Heart left ventricle (tissue), 13 donors: ENCODE results near the gene ZNF516.

Source experiments
- POLR2A ChIP-seq, 2 donors: fragments of 450-650 bp; IDR thresholded peaks; one replicate each; pipeline ENCODE4 v1.6.1; 2017; ENCODE audit warnings: antibody characterized with exemption in 2 of 2, mild to moderate bottlenecking in 2 of 2, moderate library complexity in 2 of 2
- TF ChIP-seq, protein P1 (sequence below), 12 donors: fragments of 200-600 bp; sonication (generic) in 4 of 12; IDR thresholded peaks; one replicate each; pipeline versions ENCODE4 v1.5.0 to v1.8.0; 2018 to 2022; ENCODE audit warnings: antibody characterized with exemption in 12 of 12, mild to moderate bottlenecking in 5 of 12
- donor health status: ischemic (EF 13 %, LVEDD 7.1; RV severe dilation, severe dysfunction).
- donor health status: DM: no; HTN: yes; CAD: no.
- donor health status: DM: no; HTN: no; CAD: no.
- donor health status: ischemic (EF 25% LVEDD 6.9; RV normal size, moderate dysfunction).
- donor health status: ischemic (EF 25% LVEDD 5.7; RV mildly dilated, moderate dysfunction).
- donor health status: ischemic (EF 35%, LVEDD 5.7; RV mildly dilated, moderate dysfunction).
- donor health status: nonischemic (EF 11% LVEDD 7.7; RV severe dilation, severe dysfunction).
- donor health status: DM: yes; HTN: yes; CAD: no.
- donor health status: PGD.
- donor health status: ischemic (EF 29% LVEDD 5.4; RV normal size, mild dysfunction).
- donor health status: nonischemic (EF 23%, LVEDD 6.1; RV moderate dilation, normal function).

- TF ChIP-seq, protein P1, sequence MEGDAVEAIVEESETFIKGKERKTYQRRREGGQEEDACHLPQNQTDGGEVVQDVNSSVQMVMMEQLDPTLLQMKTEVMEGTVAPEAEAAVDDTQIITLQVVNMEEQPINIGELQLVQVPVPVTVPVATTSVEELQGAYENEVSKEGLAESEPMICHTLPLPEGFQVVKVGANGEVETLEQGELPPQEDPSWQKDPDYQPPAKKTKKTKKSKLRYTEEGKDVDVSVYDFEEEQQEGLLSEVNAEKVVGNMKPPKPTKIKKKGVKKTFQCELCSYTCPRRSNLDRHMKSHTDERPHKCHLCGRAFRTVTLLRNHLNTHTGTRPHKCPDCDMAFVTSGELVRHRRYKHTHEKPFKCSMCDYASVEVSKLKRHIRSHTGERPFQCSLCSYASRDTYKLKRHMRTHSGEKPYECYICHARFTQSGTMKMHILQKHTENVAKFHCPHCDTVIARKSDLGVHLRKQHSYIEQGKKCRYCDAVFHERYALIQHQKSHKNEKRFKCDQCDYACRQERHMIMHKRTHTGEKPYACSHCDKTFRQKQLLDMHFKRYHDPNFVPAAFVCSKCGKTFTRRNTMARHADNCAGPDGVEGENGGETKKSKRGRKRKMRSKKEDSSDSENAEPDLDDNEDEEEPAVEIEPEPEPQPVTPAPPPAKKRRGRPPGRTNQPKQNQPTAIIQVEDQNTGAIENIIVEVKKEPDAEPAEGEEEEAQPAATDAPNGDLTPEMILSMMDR (IDR thresholded peaks at IDR 0.05): no peak
- no peak for TF ChIP-seq POLR2A (IDR thresholded peaks at IDR 0.05)
These were observed 63.4 kb downstream of the ZNF516 start for GRCh38 chr18:76431437-76432273.
